Epithelial cell of esophagus (primary cell): Measurements from ENCODE around the gene SPAG8.

Experiments used
- DNase-seq: peaks from one replicate; pipeline ENCODE4 v3.0.0; 2010; ENCODE audit warnings: low read depth
- H3K4me3 ChIP-seq: 2 replicates; pipeline ENCODE4 v1.5.1; 2011; ENCODE audit warnings: mild to moderate bottlenecking, low read length, control low read depth
- TF ChIP-seq, protein P1 (sequence below): IDR thresholded peaks from 2 replicates; pipeline ENCODE4 v1.5.1; 2011; ENCODE audit warnings: low read depth, mild to moderate bottlenecking, low read length, control low read depth, inconsistent platforms; ENCODE audit not compliant: insufficient read depth; ENCODE audit errors: missing control alignments

Gene SPAG8, protein sequence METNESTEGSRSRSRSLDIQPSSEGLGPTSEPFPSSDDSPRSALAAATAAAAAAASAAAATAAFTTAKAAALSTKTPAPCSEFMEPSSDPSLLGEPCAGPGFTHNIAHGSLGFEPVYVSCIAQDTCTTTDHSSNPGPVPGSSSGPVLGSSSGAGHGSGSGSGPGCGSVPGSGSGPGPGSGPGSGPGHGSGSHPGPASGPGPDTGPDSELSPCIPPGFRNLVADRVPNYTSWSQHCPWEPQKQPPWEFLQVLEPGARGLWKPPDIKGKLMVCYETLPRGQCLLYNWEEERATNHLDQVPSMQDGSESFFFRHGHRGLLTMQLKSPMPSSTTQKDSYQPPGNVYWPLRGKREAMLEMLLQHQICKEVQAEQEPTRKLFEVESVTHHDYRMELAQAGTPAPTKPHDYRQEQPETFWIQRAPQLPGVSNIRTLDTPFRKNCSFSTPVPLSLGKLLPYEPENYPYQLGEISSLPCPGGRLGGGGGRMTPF

DNA sequence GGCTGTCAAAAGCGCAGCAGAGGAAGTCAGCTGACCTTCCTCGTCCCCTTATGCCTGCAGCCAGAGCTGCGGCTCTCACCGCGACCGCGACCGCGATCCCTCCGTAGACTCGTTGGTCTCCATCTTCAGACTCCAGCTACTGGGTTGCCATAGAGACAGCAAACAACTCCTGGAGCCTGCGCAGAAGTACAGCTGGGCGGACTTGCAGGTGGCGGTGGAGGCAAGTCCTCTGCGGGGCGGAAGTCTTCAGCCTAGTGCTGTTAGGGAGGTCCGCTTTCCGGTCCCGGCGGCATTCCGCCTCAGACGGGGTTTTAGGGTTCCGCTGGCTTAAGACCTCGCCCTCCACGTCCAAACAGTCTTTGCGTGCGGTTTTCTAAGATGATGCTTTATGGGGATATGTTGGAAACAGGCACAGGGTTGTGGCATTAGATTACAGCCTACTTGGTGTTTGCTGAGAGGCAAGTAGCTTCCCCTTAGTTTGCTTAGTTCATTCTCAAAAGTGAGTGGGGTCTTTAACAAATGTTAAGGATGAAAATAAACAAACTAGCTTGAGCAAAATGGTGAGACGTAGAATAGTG is at the start of gene SPAG8:
Gene SPAG8, minus strand, starts transcription at position 238 of the 578 bp plus-strand sequence. Its CDS starts 115 bp downstream, at position 123.
- TF ChIP-seq, protein P1, sequence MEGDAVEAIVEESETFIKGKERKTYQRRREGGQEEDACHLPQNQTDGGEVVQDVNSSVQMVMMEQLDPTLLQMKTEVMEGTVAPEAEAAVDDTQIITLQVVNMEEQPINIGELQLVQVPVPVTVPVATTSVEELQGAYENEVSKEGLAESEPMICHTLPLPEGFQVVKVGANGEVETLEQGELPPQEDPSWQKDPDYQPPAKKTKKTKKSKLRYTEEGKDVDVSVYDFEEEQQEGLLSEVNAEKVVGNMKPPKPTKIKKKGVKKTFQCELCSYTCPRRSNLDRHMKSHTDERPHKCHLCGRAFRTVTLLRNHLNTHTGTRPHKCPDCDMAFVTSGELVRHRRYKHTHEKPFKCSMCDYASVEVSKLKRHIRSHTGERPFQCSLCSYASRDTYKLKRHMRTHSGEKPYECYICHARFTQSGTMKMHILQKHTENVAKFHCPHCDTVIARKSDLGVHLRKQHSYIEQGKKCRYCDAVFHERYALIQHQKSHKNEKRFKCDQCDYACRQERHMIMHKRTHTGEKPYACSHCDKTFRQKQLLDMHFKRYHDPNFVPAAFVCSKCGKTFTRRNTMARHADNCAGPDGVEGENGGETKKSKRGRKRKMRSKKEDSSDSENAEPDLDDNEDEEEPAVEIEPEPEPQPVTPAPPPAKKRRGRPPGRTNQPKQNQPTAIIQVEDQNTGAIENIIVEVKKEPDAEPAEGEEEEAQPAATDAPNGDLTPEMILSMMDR: no peak
- peak within 1 kb of the TSS; percentile 47 for H3K4me3 ChIP-seq
- DNase-seq: peak; percentile 93

DNA sequence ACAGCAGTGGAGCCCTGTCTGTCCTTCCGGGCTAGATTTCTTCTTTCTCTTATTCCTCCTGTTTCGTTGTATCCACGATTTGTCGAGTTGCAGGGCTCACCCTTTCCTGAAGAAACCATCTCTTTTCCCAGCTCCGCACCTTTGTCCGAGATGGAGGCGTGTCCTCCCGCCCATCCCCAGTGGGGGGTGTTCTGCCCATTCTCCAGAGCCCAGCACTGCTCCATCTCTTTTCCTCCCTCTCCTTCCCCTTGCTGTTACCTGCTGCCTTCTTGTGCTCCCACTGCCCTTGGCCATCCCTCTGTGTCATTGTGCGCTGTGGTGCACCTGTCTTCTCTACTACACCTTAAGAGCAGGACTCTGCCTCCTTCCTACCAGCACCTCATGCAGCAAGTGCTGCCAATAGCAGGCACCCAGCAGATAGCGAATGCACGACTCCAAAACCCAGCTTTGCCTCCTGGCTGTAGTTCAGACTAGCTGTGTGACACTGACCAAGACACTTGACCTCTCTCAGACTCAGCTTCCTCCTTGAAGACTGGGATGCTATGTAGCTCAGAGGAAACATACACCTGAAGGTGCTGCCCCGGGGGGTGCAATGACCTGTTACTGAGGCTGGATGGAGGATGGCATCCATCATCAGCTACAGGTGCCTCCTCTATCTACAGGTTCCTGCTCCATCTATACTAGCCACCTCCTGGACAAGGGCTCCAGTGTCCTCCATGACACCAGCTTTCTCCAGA is 49.3 kb upstream of the SPAG8 start:
- TF ChIP-seq, protein P1: no peak
- H3K4me3 ChIP-seq: no peak overlapping the region
- no peak for DNase-seq

DNA sequence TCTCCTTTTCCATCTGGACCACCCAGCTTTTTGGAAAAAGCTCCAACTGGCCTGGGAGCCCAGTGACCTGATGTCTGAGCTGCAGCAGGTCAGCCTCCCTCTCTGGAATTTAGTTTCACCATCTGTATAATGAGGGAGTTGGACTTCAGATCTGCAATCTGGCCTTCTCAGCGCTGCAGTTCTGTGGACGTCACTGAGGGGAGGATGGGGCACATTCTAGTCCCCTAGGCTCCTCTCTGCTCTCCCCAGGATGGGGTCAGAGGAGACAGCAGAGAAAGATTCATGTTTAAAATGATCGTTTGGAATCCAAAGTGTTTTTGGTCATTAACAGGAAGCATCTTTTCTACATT is 47.9 kb upstream of the SPAG8 start:
- TF ChIP-seq, protein P1: no peak

DNA sequence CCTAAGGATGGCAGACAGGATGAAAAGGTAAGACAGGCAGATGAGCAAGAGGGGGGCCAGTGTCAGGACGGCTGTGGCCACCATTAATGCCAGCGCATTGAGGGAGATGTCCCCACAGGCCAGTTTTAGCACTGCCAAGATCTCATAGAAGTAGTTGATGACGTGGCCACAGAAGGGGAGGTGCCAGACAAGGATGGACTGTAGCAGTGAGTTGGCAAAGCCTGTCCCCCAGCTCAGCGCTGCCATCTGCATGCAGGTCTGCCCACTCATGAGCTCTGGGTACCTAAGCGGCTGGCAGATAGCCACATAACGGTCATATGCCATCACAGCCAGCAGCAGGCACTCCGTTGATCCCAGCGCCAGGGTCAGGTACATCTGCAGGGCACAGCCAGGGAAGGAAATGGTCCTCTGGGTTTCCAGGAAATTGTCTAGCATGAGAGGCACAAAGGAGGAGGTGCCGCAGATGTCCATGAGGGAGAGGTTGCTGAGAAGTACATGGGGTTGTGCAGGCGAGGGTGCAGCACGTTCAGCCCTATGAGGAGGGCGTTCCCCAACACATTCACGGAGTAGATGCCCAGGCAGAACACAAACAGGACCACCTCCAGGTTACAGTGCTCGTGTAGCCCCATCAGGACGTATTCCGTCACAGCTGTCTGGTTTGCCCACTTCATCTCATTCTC is 47.4 kb upstream of the SPAG8 start:
- no peak overlapping the region for H3K4me3 ChIP-seq
- DNase-seq: peak; percentile 27
- TF ChIP-seq, protein P1: no peak

More for the DNA sequence above, 47.9 kb upstream of the SPAG8 start:
- H3K4me3 ChIP-seq: no peak overlapping the region
- no peak for DNase-seq

DNA sequence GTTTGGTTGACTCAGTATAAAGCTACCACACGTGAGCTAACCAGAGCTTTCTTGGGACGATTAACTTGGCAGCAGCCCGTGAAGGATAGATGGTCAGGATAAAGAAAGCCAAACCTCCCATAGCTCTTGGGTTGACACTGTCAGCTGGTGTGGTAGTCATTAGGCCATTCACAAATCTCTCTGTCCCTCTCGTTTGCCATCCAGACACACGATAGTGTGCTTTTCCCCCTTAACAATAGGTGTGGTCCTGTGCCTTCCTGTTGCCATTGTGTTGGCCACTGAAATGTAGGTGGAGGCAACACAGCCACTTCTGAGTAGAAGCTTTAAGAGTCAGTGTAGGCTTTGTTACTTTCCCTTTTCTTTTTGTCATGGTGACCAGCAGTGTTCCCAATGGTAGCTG is 46.4 kb upstream of the SPAG8 start:
- TF ChIP-seq, protein P1: no peak
- no peak overlapping the region for H3K4me3 ChIP-seq
- no peak for DNase-seq

DNA sequence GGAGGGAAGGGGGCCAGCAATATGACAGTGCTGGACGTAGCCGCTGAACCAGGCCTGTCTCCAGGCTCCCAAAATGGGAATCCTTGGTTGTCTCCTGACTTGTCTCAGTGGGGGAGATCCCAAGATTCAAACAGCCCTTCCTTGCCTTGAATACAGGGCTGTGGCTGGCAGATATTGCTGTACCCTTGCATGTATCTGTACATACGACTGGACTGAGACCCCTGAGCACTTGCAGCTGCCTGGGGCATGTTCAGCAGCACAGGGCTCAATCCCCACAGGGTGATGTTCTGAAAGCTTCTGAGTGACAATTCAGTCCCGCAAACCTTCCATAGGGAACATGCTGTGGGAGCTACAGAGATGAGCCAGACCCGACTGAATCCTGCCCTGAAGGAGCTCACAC is 44.8 kb upstream of the SPAG8 start:
- no peak for DNase-seq
- TF ChIP-seq, protein P1: no peak

More for the DNA sequence above, 44.8 kb upstream of the SPAG8 start:
- H3K4me3 ChIP-seq: no peak overlapping the region
